Measurements from ENCODE around the gene SERINC1. TPM values are rescaled to one million over a fixed set of nuclear protein-coding genes. Genes with fewer than 3 reads are reported as not detected.

Gene SERINC1
- total RNA-seq, 1 donor from 2014 or later, result 152 TPM

DNA sequence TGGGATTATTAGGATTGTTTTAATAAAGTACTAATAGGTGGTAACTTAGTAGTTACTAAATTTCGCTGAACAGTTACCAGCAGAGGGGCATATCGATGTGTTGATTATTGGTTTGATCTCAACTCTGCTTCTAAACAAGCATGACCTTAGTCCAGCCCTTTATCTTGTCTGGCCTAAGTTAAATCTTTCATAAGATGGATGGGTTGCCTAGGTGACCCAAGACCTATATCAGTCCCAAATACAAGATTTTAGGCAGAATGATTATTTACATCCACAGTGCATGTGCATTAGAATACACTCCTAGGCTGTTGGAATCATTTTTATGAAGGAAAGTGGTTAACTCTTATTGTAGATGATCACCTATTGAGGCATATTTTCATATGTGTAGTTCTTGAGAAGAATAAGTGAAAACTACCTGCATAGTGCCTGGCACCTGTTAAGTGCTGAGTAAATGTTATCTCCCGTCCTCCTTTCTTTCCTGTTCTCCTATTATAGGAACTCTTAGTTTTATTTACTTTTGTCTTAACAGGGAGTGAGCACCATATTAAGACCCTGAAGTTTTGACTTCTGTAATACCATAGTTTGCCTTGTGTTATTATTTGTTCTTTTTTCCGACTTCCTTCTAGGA is 71.0 kb downstream of the SERINC1 start:
- DNase-seq (no peak), ATAC-seq (no peak)
- intact Hi-C loops (cut with micrococcal nuclease), result loop anchor here (10.0 kb wide), 1 partner anchor 54 kb away; no protein-coding TSS in a partner anchor

DNA sequence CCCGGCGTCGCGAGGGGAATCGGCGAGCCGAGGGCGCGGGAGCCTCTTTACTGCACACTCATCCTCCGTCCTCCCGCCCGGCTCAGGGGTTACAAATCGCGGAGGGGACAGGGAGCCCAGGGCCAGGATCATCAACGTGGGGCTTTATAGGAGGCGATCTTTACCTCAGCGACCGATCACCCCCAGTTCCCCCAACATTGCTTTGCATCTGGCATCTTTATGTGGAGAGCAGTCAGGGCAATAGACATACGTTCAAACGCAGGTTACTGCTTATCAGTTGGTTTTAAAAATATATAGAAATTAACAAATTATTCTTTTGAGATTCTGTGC is 71.5 kb downstream of the SERINC1 start:
- DNase-seq, result no peak
- ATAC-seq, result no peak
- intact Hi-C loops (cut with micrococcal nuclease), result loop anchor here (10.0 kb wide), 1 partner anchor 55 kb away; no protein-coding TSS in a partner anchor

DNA sequence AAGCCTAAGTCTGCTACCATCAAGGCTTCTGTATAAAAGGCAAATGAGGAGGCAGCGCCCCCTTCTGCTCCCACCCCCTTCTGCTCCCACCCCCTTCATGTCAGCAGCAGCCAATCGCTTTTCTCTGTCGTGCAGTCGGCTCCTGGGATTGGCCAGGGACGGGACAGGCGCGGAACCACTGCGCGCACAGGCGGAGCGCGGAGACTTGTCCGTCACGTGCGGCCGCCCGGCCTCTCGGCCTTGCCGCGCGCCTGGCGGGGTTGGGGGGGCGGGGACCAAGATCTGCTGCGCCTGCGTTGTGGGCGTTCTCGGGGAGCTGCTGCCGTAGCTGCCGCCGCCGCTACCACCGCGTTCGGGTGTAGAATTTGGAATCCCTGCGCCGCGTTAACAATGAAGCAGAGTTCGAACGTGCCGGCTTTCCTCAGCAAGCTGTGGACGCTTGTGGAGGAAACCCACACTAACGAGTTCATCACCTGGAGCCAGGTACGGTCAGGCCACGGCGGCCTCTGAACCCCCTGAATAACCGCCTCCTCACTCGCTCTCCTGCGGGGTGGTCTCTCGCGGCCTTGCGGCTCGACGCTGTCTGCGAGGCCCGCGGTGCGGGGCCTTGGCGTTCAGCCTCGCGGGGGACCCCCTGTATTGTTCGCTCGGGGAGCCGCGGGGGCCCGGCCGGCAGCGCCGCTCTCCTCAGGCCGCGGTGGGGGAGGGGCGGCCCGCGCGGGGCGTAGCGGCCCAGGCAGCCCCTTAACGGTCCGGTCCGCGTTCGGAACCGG is 72.1 kb downstream of the SERINC1 start, which contains the start of gene HSF2:
Gene HSF2, plus strand, starts transcription at position 305 of the 773 bp plus-strand sequence. Its CDS starts 86 bp downstream, at position 391.
- intact Hi-C loops (cut with micrococcal nuclease), result loop anchor here (10.0 kb wide), 1 partner anchor 55 kb away; no protein-coding TSS in a partner anchor
- DNase-seq, result peak; percentile 97
- ATAC-seq, result peak; percentile 99

DNA sequence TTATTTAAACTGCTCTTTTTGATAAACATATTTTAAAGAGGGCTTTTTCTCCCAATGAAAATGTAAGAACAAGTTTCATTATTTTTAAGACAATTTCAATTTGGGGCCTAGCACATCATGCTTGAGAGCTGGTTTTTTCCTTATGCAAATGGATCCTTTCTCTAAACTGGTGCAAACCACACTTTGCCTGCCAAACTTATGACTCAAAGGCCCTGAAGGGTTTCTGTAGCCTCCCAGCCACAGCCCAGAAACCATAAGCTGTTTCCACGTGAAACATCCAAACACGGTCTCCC is 72.6 kb downstream of the SERINC1 start:
- ATAC-seq, result no peak
- intact Hi-C loops (cut with micrococcal nuclease), result no loop called here
- no peak for DNase-seq

DNA sequence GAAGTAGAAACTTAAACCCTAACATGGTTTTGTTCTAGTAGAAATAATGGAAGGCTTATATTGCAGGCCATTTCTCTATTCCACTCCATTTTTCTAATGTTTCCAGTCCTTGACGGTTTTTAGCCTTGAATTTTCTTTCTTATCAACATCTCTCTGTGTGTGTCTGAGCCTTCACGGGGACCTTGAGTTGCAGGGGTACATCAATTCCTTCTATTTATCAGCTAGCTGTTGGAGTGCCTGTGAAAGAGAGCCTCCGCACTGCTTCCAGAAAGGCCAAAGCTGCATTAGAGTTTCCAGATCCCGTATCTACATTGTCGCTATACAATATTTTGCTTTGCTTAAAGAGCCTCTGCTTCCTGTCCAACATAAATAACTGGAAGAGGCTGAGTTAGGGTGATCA is 77.6 kb downstream of the SERINC1 start:
- intact Hi-C loops (cut with micrococcal nuclease), result no loop called here
- DNase-seq (no peak), ATAC-seq (no peak)

- intact Hi-C loops (cut with micrococcal nuclease), result no loop called here
- no peak for ATAC-seq
- DNase-seq, result no peak
Measured at GRCh38 chr6:122393351-122393896, 78.2 kb downstream of the SERINC1 start.

Other genes with a start within 250 kb of the SERINC1 start
- gene HSF2, start 72.2 kb downstream of the SERINC1 start, total RNA-seq, result 27.5 TPM
- gene PKIB, start 138.6 kb upstream of the SERINC1 start, total RNA-seq, result 0.35 TPM

Measured in left ventricle myocardium superior (tissue), 1 donor.